GM12801 (cell line): ENCODE data around the gene CHD3.

Experiments
- CTCF ChIP-seq: IDR thresholded peaks from one replicate; pipeline ENCODE4 v1.5.1; 2011; ENCODE audit warnings: control low read depth; ENCODE audit not compliant: insufficient read length; ENCODE audit errors: extremely low read depth

CHD3 gene

GRCh38 chr17:7881276-7882054, 7.1 kb upstream of the CHD3 start:
- TF ChIP-seq CTCF: no peak

GRCh38 chr17:7882068-7882467, 6.5 kb upstream of the CHD3 start:
- TF ChIP-seq CTCF: no peak

GRCh38 chr17:7882629-7883028, 6.0 kb upstream of the CHD3 start:
- TF ChIP-seq CTCF: no peak

- TF ChIP-seq CTCF: no peak
Measured at GRCh38 chr17:7883781-7884386, 4.7 kb upstream of the CHD3 start.

- no peak for TF ChIP-seq CTCF
Measured at GRCh38 chr17:7884581-7885366, 3.8 kb upstream of the CHD3 start.

GRCh38 chr17:7885367-7886226, 3.0 kb upstream of the CHD3 start:
- no peak for TF ChIP-seq CTCF
